Trophoblast cell (in vitro differentiated cells and primary cell): Measurements from ENCODE around the gene IL36B.

Source experiments
- DNase-seq, 2 donors: peaks; one replicate each; pipeline ENCODE4 v3.0.0-alpha.2; 2016
- H2AFZ ChIP-seq: 2 replicates; pipeline ENCODE4 v1.6.1; 2013; ENCODE audit warnings: low read length, moderate library complexity, mild to moderate bottlenecking; ENCODE audit not compliant: insufficient read depth, poor library complexity
- H2AK5ac ChIP-seq: 2 replicates; pipeline ENCODE4 v1.6.1; 2013; ENCODE audit warnings: mild to moderate bottlenecking, low read length
- H2BK120ac ChIP-seq: 2 replicates; pipeline ENCODE4 v1.6.1; 2013; ENCODE audit warnings: low read length, mild to moderate bottlenecking, moderate library complexity; ENCODE audit not compliant: insufficient read depth, poor library complexity
- H2BK12ac ChIP-seq: 2 replicates; pipeline ENCODE4 v1.6.1; 2013; ENCODE audit warnings: mild to moderate bottlenecking, low read length, moderate library complexity
- H2BK5ac ChIP-seq: 2 replicates; pipeline ENCODE4 v1.6.1; 2013; ENCODE audit warnings: low read length, low read depth, moderate library complexity, mild to moderate bottlenecking; ENCODE audit not compliant: poor library complexity
- H3K14ac ChIP-seq: 2 replicates; pipeline ENCODE4 v1.6.1; 2013; ENCODE audit warnings: mild to moderate bottlenecking, low read length
- H3K18ac ChIP-seq: 2 replicates; pipeline ENCODE4 v1.6.1; 2013; ENCODE audit warnings: mild to moderate bottlenecking, low read length
- H3K23ac ChIP-seq: 2 replicates; pipeline ENCODE4 v1.6.1; 2013; ENCODE audit warnings: low read length
- H3K27ac ChIP-seq: 2 replicates; pipeline ENCODE4 v1.5.1; 2013; ENCODE audit warnings: low read depth, mild to moderate bottlenecking, inconsistent platforms, low read length, moderate library complexity
- H3K27me3 ChIP-seq: 2 replicates; pipeline ENCODE4 v1.6.1; 2013; ENCODE audit warnings: inconsistent platforms, mild to moderate bottlenecking, low read length, moderate library complexity; ENCODE audit not compliant: insufficient read depth
- H3K36me3 ChIP-seq, 2 experiments: 1 replicate in 1 of 2; 2 replicates in 1 of 2; pipeline ENCODE4 v1.6.1; 2013; ENCODE audit warnings: low read length in 2 of 2, mild to moderate bottlenecking in 2 of 2, moderate library complexity in 1 of 2; ENCODE audit not compliant: insufficient read depth in 2 of 2, control insufficient read depth in 1 of 2
- H3K4ac ChIP-seq: 2 replicates; pipeline ENCODE4 v1.6.1; 2013; ENCODE audit warnings: low read depth, mild to moderate bottlenecking, low read length, moderate library complexity
- H3K4me1 ChIP-seq, 2 experiments: 1 replicate in 1 of 2; 2 replicates in 1 of 2; pipeline ENCODE4 v1.6.1; 2013; ENCODE audit warnings: low read length in 2 of 2, mild to moderate bottlenecking in 2 of 2, moderate library complexity in 1 of 2; ENCODE audit not compliant: insufficient read depth in 2 of 2, control insufficient read depth in 1 of 2
- H3K4me2 ChIP-seq: 2 replicates; pipeline ENCODE4 v1.6.1; 2013; ENCODE audit warnings: inconsistent platforms, mild to moderate bottlenecking, low read length, moderate library complexity
- H3K4me3 ChIP-seq: 2 replicates; pipeline ENCODE4 v1.5.1; 2013; ENCODE audit warnings: mild to moderate bottlenecking, low read depth, low read length, inconsistent platforms
- H3K79me1 ChIP-seq: one replicate; pipeline ENCODE4 v1.6.1; 2013; ENCODE audit warnings: low read length
- H3K79me2 ChIP-seq: 2 replicates; pipeline ENCODE4 v1.6.1; 2013; ENCODE audit warnings: low read length, mild to moderate bottlenecking; ENCODE audit not compliant: control insufficient read depth, insufficient read depth, poor library complexity
- H3K9ac ChIP-seq: 2 replicates; pipeline ENCODE4 v1.6.1; 2013; ENCODE audit warnings: mild to moderate bottlenecking, low read length
- H3K9me3 ChIP-seq: 2 replicates; pipeline ENCODE4 v1.6.1; 2013; ENCODE audit warnings: low read depth, mild to moderate bottlenecking, control low read depth, inconsistent platforms, low read length; ENCODE audit not compliant: insufficient read depth
- H4K12ac ChIP-seq: 2 replicates; pipeline ENCODE4 v1.6.1; 2013; ENCODE audit warnings: low read depth, mild to moderate bottlenecking, low read length, moderate library complexity
- H4K8ac ChIP-seq: 2 replicates; pipeline ENCODE4 v1.6.1; 2013; ENCODE audit warnings: low read depth, mild to moderate bottlenecking, low read length, moderate library complexity
- H4K91ac ChIP-seq: one replicate; pipeline ENCODE4 v1.6.1; 2013; ENCODE audit warnings: low read depth, mild to moderate bottlenecking, low read length, moderate library complexity
- WGBS: extraction: QIAGEN DNeasy Blood & Tissue Kit; methylation state at CpG from one replicate; pipeline ENCODE4 v1.1.7; 2013; ENCODE audit warnings: missing lambda C conversion rate; ENCODE audit not compliant: insufficient read length, insufficient coverage; ENCODE audit errors: extremely low coverage; 5-methylcytosine and 5-hydroxymethylcytosine counted together

The IL36B gene

GRCh38 chr2:113012436-113013335, 40.0 kb downstream of the IL36B start:
- no peaks in the 10 kb centered on the region for H3K79me2 ChIP-seq
- WGBS = no CpG with 5 or more reads among the region's 8 CpGs
- no peaks in the 10 kb centered on the region for H3K4me1 ChIP-seq
- H3K14ac ChIP-seq = no peak overlapping the region
- H2BK12ac ChIP-seq = no peak overlapping the region
- H3K27me3 ChIP-seq = no peaks in the 10 kb centered on the region
- H3K36me3 ChIP-seq = no peaks in the 10 kb centered on the region
- H2BK5ac ChIP-seq = no peak overlapping the region
- H2BK120ac ChIP-seq = no peak overlapping the region
- no peaks in the 10 kb centered on the region for H3K79me1 ChIP-seq
- H3K4me3 ChIP-seq = no peak overlapping the region
- H4K12ac ChIP-seq = no peak overlapping the region
- no peak overlapping the region for H4K91ac ChIP-seq
- no peak for DNase-seq
- no peak overlapping the region for H3K27ac ChIP-seq
- H3K9me3 ChIP-seq = peaks cover 3% of the 10 kb centered on the region
- H3K23ac ChIP-seq = no peak overlapping the region
- no peak overlapping the region for H2AK5ac ChIP-seq
- H4K8ac ChIP-seq = no peak overlapping the region
- H3K18ac ChIP-seq = no peak overlapping the region
- no peak overlapping the region for H3K4me2 ChIP-seq
- H2AFZ ChIP-seq = no peak overlapping the region
- no peak overlapping the region for H3K4ac ChIP-seq
- no peak overlapping the region for H3K9ac ChIP-seq

GRCh38 chr2:113011108-113011507, 41.6 kb downstream of the IL36B start:
- DNase-seq = no peak
- Histone ChIP-seq H3K4ac (no peak overlapping the region), H3K27me3 (no peaks in the 10 kb centered on the region), H4K8ac (no peak overlapping the region), H3K4me1 (no peaks in the 10 kb centered on the region), H3K36me3 (no peaks in the 10 kb centered on the region), H3K14ac (no peak overlapping the region), H3K4me3 (no peak overlapping the region), H3K79me2 (no peaks in the 10 kb centered on the region), H3K23ac (no peak overlapping the region), H3K9me3 (peaks cover 3% of the 10 kb centered on the region), H2AFZ (no peak overlapping the region), H2BK5ac (no peak overlapping the region), H2BK120ac (no peak overlapping the region), H2BK12ac (no peak overlapping the region), H4K12ac (no peak overlapping the region), H3K18ac (no peak overlapping the region), H3K9ac (no peak overlapping the region), H3K4me2 (no peak overlapping the region), H4K91ac (no peak overlapping the region), H2AK5ac (no peak overlapping the region), H3K79me1 (no peaks in the 10 kb centered on the region), H3K27ac (no peak overlapping the region)
- no CpG with 5 or more reads among the region's 1 CpG for WGBS

DNA sequence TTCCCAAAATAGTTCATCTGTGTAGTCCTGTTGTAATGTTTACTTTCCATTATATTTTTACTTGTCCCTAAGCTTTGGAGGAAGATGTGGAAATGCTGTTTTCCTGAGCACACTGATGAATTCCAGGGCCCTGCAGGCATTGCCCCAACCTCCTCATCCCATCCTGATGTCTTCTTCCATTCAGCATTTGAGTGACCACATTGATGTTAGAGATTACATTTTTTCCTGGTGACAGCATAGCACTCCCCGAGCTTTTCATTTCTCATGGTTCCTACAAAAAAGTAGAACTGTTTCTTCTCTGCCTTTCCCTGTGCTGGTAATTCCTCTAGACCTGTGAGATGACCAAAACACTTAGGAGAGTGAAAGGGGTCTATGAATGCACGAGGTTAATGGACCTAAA, 42.6 kb downstream of the IL36B start:
- Histone ChIP-seq H2BK5ac (no peak overlapping the region), H3K79me1 (no peaks in the 10 kb centered on the region), H3K4ac (no peak overlapping the region), H2BK120ac (no peak overlapping the region), H3K4me2 (no peak overlapping the region), H2BK12ac (no peak overlapping the region), H4K8ac (no peak overlapping the region), H3K27me3 (no peaks in the 10 kb centered on the region), H3K79me2 (no peaks in the 10 kb centered on the region), H2AFZ (no peak overlapping the region), H3K14ac (no peak overlapping the region), H3K27ac (no peak overlapping the region), H3K4me1 (no peaks in the 10 kb centered on the region), H3K18ac (no peak overlapping the region), H3K4me3 (no peak overlapping the region), H3K9me3 (peaks cover 1% of the 10 kb centered on the region), H2AK5ac (no peak overlapping the region), H3K9ac (no peak overlapping the region), H4K12ac (no peak overlapping the region), H4K91ac (no peak overlapping the region), H3K23ac (no peak overlapping the region), H3K36me3 (no peaks in the 10 kb centered on the region)
- DNase-seq = peak; percentile 17 to 72
- WGBS = no CpG with 5 or more reads among the region's 2 CpGs

DNA sequence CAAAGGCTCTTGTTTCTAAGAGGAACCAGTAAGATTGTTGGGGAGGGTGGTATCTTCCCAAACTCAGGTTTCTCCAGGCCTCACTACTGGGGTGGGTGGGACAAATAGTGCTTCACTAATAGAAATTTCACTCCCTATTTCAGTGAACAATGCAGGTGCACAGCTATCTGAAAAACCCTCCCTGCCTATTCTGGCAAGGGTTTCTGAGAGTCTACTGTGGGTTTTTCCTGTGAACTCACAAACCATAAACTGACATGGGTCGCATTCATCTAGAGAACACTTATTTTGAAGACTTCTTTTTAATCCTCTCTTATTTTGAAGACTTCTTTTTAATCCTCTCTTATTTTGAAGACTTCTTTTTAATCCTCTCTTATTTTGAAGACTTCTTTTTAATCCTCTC, 43.0 kb downstream of the IL36B start:
- no peaks in the 10 kb centered on the region for H3K4me1 ChIP-seq
- no peak for DNase-seq
- H3K14ac ChIP-seq = no peak overlapping the region
- no peak overlapping the region for H2AFZ ChIP-seq
- H3K27me3 ChIP-seq = no peaks in the 10 kb centered on the region
- H3K79me1 ChIP-seq = no peaks in the 10 kb centered on the region
- H4K91ac ChIP-seq = no peak overlapping the region
- H2BK5ac ChIP-seq = no peak overlapping the region
- H3K79me2 ChIP-seq = no peaks in the 10 kb centered on the region
- no peak overlapping the region for H2AK5ac ChIP-seq
- H4K12ac ChIP-seq = no peak overlapping the region
- H3K9me3 ChIP-seq = peaks cover 2% of the 10 kb centered on the region
- no peak overlapping the region for H3K27ac ChIP-seq
- H3K23ac ChIP-seq = no peak overlapping the region
- no peak overlapping the region for H3K18ac ChIP-seq
- H3K4me3 ChIP-seq = no peak overlapping the region
- no peak overlapping the region for H2BK120ac ChIP-seq
- no peak overlapping the region for H4K8ac ChIP-seq
- no CpG with 5 or more reads among the region's 1 CpG for WGBS
- H3K9ac ChIP-seq = no peak overlapping the region
- H3K36me3 ChIP-seq = no peaks in the 10 kb centered on the region
- H2BK12ac ChIP-seq = no peak overlapping the region
- no peak overlapping the region for H3K4ac ChIP-seq
- H3K4me2 ChIP-seq = no peak overlapping the region
